GM21717 (cell line): ENCODE measurements around the gene ANKDD1A.

Experiments used
- ATAC-seq: cut with Tn5 transposase; IDR thresholded peaks from one replicate; pipeline ENCODE4 v1.9.1; 2021; ENCODE audit warnings: mild to moderate bottlenecking, moderate library complexity; ENCODE audit not compliant: unreplicated experiment

ANKDD1A gene

DNA sequence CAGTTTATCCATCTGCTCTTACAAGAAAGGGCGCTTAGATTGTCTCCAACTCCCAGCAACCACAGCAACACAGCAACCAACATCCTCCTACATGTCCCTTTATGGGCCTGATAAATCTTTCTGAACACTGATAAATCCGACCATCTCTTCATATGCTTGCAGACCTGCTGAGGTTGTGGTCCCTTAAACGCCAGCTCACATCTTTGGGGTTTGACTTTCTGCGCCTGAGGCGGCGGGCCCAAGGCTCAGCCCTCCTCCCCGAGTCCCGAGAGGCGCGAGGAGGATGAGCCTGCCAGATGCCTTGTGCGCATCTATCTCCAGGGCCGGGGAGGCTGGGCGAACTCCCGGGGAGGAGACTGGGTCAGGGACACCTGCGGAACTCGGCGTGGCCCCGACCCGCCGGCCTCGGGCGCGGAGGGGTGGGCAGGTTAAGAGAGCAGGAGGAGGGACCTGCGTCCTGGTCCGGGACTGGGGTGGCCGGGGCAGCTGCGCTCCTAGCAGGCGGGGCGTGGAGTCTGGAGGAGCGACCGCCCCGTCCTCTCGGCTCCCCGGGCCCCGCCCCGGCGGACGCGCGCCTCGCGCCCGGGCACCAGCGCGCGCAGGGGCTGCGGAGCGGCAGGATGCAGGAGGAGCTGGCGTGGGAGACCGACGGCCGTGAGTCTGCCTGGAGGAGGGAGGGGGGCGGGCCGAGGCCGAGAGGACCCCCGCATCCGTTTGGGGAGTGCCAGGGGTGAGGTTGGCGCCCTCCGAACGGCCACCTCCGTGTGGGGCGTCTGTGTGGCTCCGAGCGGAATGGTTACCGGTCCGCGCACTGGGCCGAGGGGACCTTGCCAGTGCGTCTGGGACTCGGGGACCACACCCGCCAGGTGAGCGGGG lies at the start of gene ANKDD1A:
Gene ANKDD1A, plus strand, starts transcription at position 592 of the 876 bp plus-strand sequence. Its CDS starts 29 bp downstream, at position 621.
- ATAC-seq: no peak

DNA sequence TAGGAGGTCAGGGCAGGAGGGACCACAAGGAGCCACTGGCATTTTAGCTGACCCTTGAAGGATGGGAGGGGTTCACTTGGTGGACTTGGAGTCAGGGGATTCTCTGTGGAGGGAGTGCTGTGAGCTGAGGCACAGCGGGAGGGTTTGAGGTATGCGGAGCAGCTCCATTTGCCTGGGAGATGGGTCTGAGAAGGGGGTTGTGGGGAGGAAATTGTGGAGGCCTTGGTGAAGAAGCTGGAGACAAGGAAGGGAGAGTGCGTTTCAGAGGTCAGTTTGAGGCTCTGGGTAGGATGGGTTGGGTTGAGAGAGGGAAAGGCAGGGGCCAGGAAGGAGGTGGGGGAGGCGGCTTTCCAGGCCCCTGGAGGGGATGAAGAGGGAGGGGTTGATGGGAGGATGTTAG lies 49.7 kb upstream of the ANKDD1A start:
- no peak for ATAC-seq

DNA sequence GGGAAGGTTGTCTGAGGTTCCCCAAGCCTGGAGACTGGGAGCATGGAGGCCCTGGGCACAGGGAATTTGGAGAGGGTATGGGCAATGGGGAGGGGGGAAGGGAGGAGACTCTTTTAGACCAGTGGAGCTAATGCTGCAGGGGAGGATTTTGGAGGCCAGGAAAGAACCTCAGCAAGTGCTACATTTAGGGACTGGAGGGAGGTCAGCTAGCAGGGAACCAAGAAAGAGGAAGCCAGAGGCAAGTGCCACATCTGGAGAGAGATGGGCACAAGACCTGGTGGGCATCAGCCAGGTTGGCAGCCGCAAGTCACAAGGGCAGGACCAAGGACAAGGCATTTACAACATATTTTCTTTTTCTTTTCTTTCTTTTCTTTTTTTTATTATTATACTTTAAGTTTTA lies 49.3 kb upstream of the ANKDD1A start:
- no peak for ATAC-seq

DNA sequence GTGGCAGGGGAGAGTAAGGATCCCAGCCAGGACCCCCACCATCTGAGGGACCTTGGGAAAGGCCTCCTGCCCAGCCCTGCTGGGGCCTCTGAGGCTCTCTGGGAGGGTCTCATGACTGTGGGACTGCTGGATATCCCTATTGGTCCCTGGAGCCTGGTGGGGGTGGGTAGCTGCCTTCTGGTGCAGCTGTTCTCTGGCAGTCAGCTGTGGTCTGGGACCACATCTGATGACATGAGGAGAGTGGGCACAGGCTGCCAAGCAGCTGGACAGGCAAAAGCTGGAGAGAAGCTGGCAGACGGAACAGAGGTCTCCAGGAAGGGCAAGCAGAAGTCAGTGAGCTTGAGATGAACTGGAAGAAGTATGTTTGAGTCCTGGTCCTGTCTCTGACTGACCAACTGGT lies 47.6 kb upstream of the ANKDD1A start:
- no peak for ATAC-seq

DNA sequence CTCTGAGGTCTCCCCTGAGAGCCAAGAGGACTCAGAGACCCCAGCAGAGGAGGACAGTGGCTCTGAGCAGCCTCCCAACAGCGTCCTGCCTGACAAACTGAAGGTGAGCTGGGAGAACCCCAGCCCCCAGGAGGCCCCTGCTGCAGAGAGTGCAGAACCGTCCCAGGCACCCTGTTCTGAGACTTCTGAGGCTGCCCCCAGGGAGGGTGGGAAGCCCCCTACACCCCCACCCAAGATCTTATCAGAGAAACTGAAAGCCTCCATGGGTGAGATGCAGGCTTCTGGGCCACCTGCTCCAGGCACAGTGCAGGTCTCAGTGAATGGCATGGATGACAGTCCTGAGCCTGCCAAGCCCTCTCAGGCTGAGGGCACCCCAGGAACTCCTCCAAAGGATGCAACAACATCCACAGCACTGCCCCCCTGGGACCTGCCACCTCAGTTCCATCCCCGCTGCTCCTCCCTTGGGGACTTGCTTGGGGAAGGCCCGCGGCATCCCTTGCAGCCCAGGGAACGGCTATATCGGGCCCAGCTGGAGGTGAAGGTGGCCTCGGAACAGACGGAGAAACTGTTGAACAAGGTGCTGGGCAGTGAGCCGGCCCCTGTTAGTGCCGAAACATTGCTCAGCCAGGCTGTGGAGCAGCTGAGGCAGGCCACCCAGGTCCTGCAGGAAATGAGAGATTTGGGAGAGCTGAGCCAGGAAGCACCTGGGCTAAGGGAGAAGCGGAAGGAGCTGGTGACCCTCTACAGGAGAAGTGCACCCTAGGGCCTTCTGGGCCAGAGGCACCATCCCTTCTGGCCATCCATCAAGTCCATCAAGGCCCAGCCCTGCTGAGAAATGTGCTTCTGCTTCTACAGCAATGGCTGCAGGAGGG lies 46.3 kb upstream of the ANKDD1A start:
- ATAC-seq: no peak

DNA sequence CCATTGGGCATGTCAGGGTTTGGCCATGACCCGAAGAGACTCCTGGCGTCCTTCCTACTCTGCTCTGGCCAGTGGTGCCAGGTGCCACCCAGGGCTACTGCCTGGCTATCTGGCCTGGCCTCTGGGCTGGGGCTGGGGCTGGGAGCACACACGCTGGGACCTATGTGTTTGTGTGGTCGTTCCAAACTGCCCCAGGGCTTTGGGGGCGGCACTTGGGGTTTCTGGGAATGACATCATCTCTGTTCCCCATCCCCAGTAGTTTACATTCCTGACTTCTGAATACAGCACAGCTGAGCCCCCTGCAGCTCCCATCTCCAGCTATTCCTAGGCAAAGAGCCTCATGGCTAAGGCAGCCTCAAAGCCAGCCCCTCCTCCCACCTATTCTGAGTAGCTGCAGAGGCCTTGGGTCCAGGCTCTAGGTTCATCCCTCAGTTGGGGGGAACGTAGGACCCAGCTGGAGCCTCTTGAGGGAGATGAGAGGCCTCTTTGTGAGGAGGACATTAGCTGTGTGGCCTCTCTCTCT lies 45.6 kb upstream of the ANKDD1A start:
- no peak for ATAC-seq

DNA sequence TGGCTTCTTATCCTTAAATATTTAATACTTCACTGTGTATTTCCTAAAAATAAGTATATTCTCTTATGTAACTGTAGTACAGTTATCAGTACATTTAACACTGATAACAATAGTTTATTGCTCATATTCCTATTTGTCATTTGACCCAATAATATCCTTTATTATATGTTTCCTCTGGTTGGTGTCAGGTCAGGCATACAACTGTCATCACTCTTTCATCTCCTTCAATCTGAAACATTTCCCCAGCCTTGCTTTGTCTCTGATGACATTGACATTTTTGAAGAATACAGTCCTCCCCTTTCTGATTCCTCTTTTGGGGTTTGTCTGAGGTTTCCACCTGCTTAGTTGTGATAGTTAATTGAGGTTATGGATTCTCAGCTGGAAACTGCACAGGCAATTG lies 42.2 kb upstream of the ANKDD1A start:
- no peak for ATAC-seq

DNA sequence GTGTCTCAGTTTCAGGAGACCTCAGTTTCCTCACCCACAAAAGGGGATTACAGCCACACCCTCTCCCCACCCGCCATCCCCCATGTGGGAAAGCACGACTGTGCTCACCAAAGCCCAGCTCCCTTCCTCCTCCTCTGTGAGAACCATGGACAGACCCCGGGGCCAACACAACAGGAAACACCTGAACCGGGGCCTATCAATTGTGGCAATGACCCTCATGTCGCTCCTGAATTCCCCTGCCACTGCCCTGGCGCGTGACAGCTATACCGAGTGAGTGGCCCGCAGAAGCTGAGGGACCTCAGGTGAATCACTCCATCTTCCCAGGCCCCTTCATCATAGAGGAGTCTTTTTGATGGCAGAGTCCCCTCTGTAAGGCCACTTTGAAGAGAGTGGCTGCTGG lies 41.3 kb upstream of the ANKDD1A start:
- no peak for ATAC-seq

DNA sequence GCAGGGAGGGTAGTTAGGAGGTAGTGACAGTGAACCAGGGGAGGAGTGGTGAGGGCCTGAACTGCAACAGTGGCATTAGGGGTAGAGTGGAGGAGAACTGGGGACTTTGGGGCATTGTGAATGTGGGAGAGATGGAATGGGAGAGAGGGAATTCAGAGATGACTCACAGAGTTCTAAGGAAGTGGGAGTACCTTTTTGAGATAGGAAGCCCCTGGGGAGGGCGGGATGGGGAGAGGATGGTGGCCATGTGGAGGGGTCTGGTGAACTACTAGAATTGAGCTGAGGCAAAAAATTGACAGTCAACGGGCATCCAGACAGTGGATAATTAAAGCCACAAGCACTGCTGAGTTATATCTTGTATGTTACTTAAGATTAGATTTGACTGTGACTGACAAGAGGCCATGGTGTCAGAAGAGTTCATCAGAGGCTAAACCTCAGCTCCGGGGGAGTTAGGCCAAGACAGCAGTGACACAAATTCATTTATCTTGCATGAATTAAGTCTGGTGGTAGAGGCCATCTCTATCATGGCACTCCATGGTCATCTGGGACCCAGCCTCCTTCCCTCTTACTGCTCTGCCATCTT lies 36.0 kb upstream of the ANKDD1A start:
- ATAC-seq: no peak

DNA sequence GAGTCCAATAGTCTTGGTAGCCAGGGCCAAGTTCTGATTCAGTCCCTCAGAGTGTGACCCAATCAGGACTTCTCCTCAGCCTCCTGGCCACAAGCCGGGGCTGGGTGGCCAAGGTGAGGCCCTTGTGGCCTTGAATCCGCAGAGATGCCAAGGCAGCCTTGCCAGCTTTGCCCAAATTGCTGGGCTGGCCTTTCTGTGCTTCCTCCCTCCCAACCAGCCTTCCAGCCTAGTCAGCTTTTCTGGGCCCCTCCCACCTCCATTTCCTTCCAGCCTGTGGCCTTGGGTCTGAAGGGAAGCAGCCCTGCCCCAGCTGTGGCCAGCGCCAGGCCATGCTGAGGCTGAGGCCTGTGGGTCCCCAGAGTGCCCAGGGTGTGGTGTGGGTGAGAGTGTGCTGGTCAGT lies 34.3 kb upstream of the ANKDD1A start:
- no peak for ATAC-seq

DNA sequence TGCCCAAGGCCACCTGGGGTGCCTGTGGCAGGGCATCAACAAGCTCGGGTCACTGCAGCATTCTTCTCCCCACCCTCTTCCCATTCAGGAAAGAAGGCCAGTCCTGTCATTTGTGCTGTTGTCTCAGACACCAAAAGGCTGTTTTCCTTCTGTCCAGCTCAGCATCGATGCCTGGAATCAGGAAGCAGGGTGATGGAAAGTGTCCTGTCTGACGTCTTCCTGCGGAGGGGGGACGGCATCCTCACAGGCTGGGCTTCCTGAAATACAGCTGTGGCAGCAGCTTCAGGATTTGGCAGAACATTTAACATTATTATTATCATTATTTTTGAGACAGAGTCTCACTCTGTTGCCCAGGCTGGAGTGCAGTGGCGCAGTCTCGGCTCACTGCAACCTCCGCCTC lies 33.0 kb upstream of the ANKDD1A start:
- ATAC-seq: no peak

DNA sequence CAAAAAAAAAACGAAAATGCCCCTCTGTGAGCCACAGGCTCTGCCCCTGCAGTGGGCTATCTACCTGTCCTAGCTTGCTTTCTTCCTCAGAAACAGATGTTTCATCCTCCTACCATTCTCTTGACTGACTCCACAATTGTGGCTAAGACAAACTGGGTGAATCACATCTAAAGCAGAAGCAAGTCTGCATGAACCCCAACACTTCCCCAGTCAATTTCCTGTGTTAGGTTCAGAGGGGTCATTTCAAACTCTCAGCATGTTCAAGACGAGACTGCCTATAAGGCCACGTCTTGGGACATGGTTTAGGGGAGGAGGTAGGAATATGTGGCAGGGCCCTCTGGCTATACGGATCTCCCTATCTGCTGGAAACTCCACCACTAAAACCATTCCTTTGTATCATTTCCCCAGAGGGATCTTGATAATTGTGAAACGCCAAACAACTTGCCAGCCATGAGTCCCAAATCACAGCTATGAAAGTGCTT lies 28.6 kb upstream of the ANKDD1A start:
- no peak for ATAC-seq

DNA sequence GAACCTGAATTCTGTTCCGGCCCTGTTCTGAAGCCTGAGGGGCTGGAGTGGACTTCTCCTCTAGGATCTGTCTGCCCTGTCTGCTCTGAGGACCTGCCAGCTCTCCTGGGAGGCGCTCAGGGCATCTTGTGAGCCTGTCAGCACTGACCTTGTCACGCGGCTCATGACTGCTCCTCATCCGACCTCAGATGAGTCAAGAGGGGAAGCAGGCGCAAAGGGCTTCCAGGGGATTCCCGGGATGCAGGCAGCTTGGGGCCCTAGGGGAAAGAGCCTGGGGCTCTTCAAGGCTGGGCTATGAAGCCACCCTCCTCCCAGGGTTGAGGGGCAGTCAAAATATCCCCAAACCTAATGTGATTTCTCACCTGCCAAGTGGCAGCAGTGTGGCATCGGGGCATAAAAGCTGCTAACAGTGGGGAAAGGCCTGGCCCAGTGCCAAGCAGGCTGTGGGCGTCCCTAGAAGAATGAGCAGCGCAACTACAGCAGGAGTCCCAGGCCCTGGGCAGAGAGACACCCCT lies 27.6 kb upstream of the ANKDD1A start:
- peak; percentile 49 for ATAC-seq

DNA sequence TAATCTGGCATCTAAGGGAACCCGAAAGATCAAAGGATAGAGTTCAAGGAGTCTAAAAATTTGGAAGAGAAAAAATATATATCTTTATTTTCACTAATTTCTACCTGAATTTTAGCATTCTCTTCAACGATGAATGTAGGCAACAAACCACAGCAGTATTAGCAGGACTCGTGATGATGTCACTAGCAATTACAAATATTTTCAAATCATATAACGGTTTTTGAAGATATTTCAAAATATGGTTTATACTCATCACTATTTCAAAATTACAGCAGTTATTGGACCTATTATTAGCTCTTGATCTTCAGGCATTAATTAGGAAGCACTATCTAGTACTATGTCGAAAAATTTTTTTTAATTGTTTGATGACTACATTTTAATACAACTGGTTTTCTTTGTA lies 27.0 kb upstream of the ANKDD1A start:
- ATAC-seq: no peak

DNA sequence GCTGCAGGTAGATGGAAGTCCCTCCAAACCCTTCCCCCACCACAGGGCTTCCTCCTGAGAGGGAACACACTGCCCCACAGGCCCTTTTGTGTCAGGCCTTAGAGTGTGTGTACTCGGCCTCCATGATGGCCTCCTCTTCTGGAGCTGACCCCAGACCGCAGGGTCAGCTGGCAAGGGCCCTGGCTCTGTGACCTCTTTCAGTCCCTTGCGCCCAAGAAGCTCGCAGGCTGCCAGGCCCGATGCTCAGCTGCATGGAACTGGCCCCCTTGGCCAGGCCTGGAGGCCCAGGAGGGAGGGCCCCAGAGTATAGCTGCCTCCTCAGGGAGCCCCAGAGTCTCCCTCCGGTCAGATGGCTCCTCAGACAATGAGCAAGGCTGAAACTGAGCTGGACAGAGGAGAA lies 23.4 kb upstream of the ANKDD1A start:
- no peak for ATAC-seq

DNA sequence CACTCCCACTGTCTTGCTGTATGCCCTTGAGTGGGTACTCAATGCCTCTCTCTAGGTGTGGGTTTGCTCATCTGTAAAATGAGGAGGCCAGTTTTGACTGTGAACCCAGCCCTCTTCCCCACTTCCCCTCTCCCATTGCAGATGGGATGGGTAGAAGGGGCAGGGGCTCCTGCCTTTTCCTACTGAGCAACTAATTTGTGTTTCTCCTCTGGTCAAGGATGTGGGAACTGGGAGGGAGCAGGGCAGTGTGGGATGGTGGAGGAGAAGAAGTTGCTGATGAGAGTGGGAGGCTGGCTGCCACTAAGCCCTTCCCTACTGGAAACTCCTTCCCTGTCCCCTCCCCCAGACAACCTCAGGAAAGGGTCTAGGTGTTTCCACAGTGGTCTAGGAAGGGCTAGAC lies 20.1 kb upstream of the ANKDD1A start:
- ATAC-seq: no peak

DNA sequence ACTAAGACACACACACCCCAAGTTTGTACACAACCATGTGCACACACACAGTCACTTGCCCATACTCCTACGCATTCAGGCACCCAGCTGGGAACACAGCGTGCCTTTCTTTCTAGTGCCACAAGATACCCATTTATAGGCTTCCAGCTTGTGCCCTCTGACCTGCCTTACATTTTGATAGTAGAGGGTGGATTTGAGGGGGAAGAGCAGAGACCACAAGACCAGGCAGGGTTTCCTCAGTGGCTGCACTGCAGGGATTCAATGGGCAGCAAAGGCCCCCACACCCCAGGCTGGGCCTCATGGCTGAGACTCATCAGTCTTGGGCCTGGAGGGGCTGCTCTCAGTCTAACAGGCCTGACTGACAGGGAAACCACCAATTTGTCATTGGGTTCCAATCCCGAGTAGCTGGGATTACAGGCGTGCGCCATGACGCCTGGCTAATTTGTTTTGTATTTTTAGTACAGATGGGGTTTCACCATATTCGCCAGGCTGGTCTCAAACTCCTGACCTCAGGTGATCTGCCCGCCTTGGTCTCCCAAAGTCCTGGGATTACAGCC lies 18.8 kb upstream of the ANKDD1A start:
- ATAC-seq: no peak

DNA sequence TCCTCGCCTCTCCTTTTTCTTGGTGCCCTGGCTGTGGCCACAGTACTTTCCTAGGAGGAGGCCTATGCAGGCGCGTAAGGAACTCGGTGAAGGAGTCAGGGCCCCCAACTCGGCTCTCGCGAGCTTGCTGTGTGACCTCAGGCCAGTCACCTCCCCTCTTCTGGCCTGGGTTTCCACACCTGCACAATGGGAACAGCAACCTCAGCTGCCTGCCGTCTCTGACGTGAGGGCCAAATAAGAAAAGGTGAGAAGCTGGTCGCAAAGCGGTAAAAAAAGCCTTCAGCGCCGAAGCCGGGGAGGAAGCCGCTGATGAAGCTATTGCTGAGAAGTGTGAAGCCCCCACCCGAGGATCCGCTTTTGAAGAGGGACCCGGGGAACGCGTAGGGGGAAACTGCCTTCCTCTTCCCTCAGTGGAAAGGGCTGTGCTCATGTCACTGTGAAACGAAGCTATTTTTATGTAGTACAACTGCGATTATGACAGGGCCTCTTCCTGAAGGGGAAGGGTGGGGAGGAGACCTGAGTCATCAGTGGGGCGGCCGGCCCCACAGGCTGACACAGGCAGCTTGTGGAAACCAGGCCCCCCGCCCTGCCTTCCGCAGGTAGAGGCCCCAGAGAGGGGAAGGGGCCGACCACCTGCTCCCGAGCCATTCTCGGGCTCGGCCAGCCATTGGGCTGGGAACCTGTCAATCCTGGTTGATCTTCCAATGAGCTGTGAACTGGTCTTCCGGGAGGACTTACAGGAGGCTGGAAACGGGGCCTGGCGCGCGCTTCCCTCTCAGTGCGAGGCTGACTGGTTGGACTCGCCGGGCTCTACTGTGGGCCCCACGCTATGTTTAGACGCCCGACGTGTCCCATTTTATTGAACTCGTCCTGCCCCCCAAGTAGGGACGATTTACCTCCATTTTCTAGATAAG lies 18.0 kb upstream of the ANKDD1A start:
- ATAC-seq: peak; percentile 57

DNA sequence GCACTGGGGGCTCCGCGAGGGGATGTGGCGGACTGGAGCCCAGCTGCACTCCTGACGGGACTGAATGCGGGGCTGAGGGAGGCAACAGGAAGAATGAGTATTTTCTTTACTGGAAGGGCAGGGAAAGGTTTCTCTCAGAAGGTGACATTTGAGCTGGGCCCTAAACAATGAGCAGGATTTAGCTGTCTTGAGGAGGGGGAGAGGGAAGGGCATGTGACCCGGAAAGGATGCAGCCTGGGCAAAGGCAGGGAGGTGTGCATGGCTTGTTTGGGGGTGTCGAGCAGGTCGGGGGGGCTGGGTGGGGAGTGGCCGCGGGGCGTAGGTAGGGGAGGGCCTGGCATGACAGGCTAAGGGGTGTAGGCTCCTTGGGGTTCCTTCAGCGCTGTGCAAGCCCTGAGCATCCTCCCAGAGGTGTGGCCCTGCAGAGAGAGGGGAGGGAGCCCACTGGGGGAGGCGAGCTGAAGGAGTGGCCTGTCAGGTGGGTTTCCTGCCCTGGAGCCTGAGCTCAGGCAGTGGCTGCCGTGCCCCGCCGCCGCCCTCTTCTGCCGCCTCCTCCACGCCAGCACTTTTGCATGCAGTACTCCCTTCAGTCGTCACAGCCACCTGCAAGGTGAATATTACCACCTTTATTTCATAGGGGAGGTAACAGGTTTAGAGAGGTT lies 17.2 kb upstream of the ANKDD1A start:
- peak; percentile 31 for ATAC-seq
